ENCODE results near the gene CCDC33. TPM values are rescaled to one million over a fixed set of nuclear protein-coding genes. Genes with fewer than 3 reads are reported as not detected.

Gene CCDC33
- total RNA-seq, 1 experiment from 2014 or later = not detected

DNA sequence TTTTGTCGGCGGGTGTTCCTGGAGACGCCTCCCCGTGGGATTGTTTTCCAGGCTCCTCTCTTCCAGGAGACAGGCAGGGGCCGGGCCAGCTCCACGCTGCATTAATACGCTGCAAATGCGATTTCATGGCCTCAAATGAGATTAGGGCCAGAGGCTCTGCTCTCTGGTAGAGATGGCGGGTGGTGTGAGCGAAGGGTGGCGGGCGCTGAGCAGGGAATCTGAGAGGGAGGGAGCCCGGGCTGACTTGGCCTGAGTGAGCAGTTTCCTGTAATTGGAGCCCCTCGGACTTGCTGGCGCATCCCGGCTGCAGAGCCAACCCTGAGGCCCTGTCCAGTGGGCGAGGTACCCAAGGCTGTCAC, 7.4 kb upstream of the CCDC33 start:
- POLR2A ChIA-PET = no interaction called here
- Histone ChIP-seq H3K27ac (ENCODE audit: low read length) (no peak overlapping the region), H3K4me1 (ENCODE audit: control insufficient read depth, insufficient read depth, low read length) (no peaks in the 10 kb centered on the region), H3K4me3 (ENCODE audit: low read depth in 2 of 2, low read length in 2 of 2) (no peak overlapping the region), H3K9me3 (ENCODE audit: control insufficient read depth, insufficient read depth, low read depth, low read length) (no peaks in the 10 kb centered on the region), H3K27me3 (ENCODE audit: control insufficient read depth, insufficient read depth, low read length) (no peaks in the 10 kb centered on the region), H3K36me3 (ENCODE audit: control insufficient read depth, insufficient read depth, low read length) (no peaks in the 10 kb centered on the region)
- no peak for ATAC-seq
- in situ Hi-C loops (cut with HindIII; ENCODE audit: low pct_unique_long_range_greater_than_20kb, low sequenced_read_pairs) (no loop called here), intact Hi-C loops (cut with micrococcal nuclease; ENCODE audit: unreplicated experiment) (no loop called here)
- no TSS peak for BruUV-seq (replicated peaks)
- no peak for TF ChIP-seq TCF7L2 (IDR thresholded peaks at IDR 0.05; ENCODE audit: low read depth, low read length)
- no peak for TF ChIP-seq SIN3A (IDR thresholded peaks at IDR 0.05; ENCODE audit: borderline replicate concordance, insufficient read depth, low read depth, low read length)
- no peak for TF ChIP-seq POLR2AphosphoS5 (IDR thresholded peaks at IDR 0.05; ENCODE audit: low read depth, low read length)
- no peak for TF ChIP-seq REST (IDR thresholded peaks at IDR 0.05; ENCODE audit: insufficient read depth in 1 of 2, low read depth in 2 of 2, low read length in 1 of 2)
- no peak for TF ChIP-seq CTCF (IDR thresholded peaks at IDR 0.05)
- DNase-seq (ENCODE audit: low read depth, low spot score) = no peak
- CTCF ChIA-PET = no interaction called here

- Histone ChIP-seq H3K36me3 (ENCODE audit: control insufficient read depth, insufficient read depth, low read length) (no peaks in the 10 kb centered on the region), H3K9me3 (ENCODE audit: control insufficient read depth, insufficient read depth, low read depth, low read length) (no peaks in the 10 kb centered on the region), H3K4me1 (ENCODE audit: control insufficient read depth, insufficient read depth, low read length) (peaks cover 3% of the 10 kb centered on the region; the same call in 1 of the 2 replicates), H3K27me3 (ENCODE audit: control insufficient read depth, insufficient read depth, low read length) (no peaks in the 10 kb centered on the region), H3K4me3 (ENCODE audit: low read depth in 2 of 2, low read length in 2 of 2) (no peak overlapping the region), H3K27ac (ENCODE audit: low read length) (no peak overlapping the region)
- no peak for TF ChIP-seq POLR2AphosphoS5 (IDR thresholded peaks at IDR 0.05; ENCODE audit: low read depth, low read length)
- TF ChIP-seq CTCF (IDR thresholded peaks at IDR 0.05) = no peak
- no peak for TF ChIP-seq SIN3A (IDR thresholded peaks at IDR 0.05; ENCODE audit: borderline replicate concordance, insufficient read depth, low read depth, low read length)
- TF ChIP-seq REST (IDR thresholded peaks at IDR 0.05; ENCODE audit: insufficient read depth in 1 of 2, low read depth in 2 of 2, low read length in 1 of 2) = no peak
- TF ChIP-seq TCF7L2 (IDR thresholded peaks at IDR 0.05; ENCODE audit: low read depth, low read length) = no peak
- in situ Hi-C loops (cut with HindIII; ENCODE audit: low pct_unique_long_range_greater_than_20kb, low sequenced_read_pairs) = no loop called here
- ATAC-seq (no peak), DNase-seq (ENCODE audit: low read depth, low spot score) (no peak)
- ChIA-PET CTCF (no interaction called here), POLR2A (no interaction called here)
- no TSS peak for BruUV-seq (replicated peaks)
- intact Hi-C loops (cut with micrococcal nuclease; ENCODE audit: unreplicated experiment) = no loop called here
Observed at GRCh38 chr15:74229686-74230085, 6.4 kb upstream of the CCDC33 start.

Data from Panc1 (cell line).